Body of pancreas (tissue), 4 donors: Measurements from ENCODE around the gene ATG4D. TPM values are rescaled to one million over a fixed set of nuclear protein-coding genes. Genes with fewer than 3 reads are reported as not detected.
A peak's percentile ranks its signal among the peaks of the same experiment; 100 is the strongest.
"Not testable (repeated sequence)": the region's sequence is repeated elsewhere in the genome, so short reads cannot be mapped to it uniquely, and the experiment has no call there.

Experiments used
- ATAC-seq: fragments of 150-250 bp; one replicate; pipeline ENCODE4 v1.9.1; 2016
- DNase-seq, 4 donors: peaks; one replicate each; pipeline ENCODE4 v3.0.0-alpha.2; 2019
- H3K27ac ChIP-seq, 4 donors: fragments of 200-600 bp; sonication (generic); 1 replicate in 3 of 4; 2 replicates in 1 of 4; pipeline versions ENCODE4 v1.5.1 to v1.6.1; 2016 to 2019; ENCODE audit warnings: mild to moderate bottlenecking in 1 of 4, mixed read lengths in 1 of 4, moderate library complexity in 1 of 4
- H3K27me3 ChIP-seq, 2 donors: fragments of 200-600 bp; sonication (generic); one replicate each; pipeline ENCODE4 v1.6.0; 2016; ENCODE audit warnings: mild to moderate bottlenecking in 1 of 2
- H3K36me3 ChIP-seq, 2 donors: fragments of 200-600 bp; sonication (generic); replicated peaks in 1 of 2; 2 replicates each; pipeline ENCODE4 v1.5.1; 2016; ENCODE audit warnings: low read depth in 2 of 2; ENCODE audit not compliant: insufficient read depth in 1 of 2
- H3K4me1 ChIP-seq: fragments of 200-600 bp; sonication (generic); one replicate; pipeline ENCODE4 v1.6.0; 2016
- H3K4me3 ChIP-seq, 2 donors: fragments of 200-600 bp; sonication (generic); 1 replicate in 1 of 2; 2 replicates in 1 of 2; pipeline ENCODE4 v1.5.1; 2016 to 2019
- H3K9me3 ChIP-seq, 3 donors: fragments of 200-600 bp; sonication (generic); 1 replicate in 2 of 3; 2 replicates in 1 of 3; pipeline ENCODE4 v1.5.1; 2016
- POLR2A ChIP-seq, 3 donors: fragments of 450-650 bp; IDR thresholded peaks; one replicate each; pipeline ENCODE4 v1.6.1; 2016; ENCODE audit warnings: antibody characterized with exemption in 3 of 3, mild to moderate bottlenecking in 2 of 3
- WGBS, 2 donors: methylation state at CpG; one replicate each; pipeline ENCODE4 v1.1.5; 2017; 5-methylcytosine and 5-hydroxymethylcytosine counted together
- intact Hi-C: fragments of 100-400 bp; cut with DNase I; formaldehyde crosslinking; loops from one replicate; pipeline ENCODE4 v1.15.1; 2023
- total RNA-seq, 2 donors: library from RNA; depleted of rRNA; stranded (reverse); fragments of >200 nt; gene quantifications; one replicate each; pipeline ENCODE4 v1.1.0, GENCODE V29; 2016
- TF ChIP-seq, protein P1 (sequence below), 7 experiments: fragments of 450-650 bp in 4 of 7; fragments of 200-600 bp in 3 of 7; sonication (generic) in 3 of 7; IDR thresholded peaks; one replicate each; pipeline ENCODE4 v1.5.1; 2016 to 2019; ENCODE audit warnings: antibody characterized with exemption in 7 of 7

ATG4D gene
- total RNA-seq, 2 donors from 2014 or later = 20.4 to 23.3 TPM

DNA sequence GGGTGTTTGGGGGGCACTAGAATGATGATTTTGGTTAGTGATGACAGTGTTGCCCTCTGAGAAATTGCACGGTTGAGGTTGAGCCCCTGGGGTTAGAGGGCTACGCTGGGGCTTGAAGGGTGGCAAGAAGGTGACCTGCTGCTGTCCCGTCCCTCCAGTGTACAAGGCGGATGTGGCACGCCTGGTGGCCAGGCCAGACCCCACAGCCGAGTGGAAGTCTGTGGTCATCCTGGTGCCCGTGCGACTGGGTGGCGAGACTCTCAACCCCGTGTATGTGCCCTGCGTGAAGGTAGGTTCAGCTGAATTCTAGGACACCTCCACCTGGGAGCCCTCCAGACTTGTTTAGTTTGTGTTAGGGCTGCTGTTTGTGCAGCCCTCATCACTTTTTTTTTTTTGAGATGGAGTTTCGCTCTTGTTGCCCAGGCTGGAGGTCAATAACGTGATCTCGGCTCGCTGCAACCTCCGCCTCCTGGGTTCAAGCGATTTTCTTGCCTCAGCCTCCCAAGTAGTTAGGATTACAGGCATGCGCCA, 5.1 kb downstream of the ATG4D start:
- TF ChIP-seq, protein P1, sequence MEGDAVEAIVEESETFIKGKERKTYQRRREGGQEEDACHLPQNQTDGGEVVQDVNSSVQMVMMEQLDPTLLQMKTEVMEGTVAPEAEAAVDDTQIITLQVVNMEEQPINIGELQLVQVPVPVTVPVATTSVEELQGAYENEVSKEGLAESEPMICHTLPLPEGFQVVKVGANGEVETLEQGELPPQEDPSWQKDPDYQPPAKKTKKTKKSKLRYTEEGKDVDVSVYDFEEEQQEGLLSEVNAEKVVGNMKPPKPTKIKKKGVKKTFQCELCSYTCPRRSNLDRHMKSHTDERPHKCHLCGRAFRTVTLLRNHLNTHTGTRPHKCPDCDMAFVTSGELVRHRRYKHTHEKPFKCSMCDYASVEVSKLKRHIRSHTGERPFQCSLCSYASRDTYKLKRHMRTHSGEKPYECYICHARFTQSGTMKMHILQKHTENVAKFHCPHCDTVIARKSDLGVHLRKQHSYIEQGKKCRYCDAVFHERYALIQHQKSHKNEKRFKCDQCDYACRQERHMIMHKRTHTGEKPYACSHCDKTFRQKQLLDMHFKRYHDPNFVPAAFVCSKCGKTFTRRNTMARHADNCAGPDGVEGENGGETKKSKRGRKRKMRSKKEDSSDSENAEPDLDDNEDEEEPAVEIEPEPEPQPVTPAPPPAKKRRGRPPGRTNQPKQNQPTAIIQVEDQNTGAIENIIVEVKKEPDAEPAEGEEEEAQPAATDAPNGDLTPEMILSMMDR (IDR thresholded peaks at IDR 0.05) = no peak
- no peak for TF ChIP-seq POLR2A (IDR thresholded peaks at IDR 0.05)
- ATAC-seq (no peak), DNase-seq (no peak)
- H3K9me3 ChIP-seq = no peaks in the 10 kb centered on the region
- H3K4me3 ChIP-seq = no peak overlapping the region
- H3K36me3 ChIP-seq = peaks cover 0 to 23% of the 10 kb centered on the region in 2 donors
- no peaks in the 10 kb centered on the region for H3K27me3 ChIP-seq
- WGBS, 2 donors = 92 to 93% methylated on average over 14 to 17 of the region's 18 CpGs
- H3K4me1 ChIP-seq = peaks cover 19% of the 10 kb centered on the region
- H3K27ac ChIP-seq = no peak overlapping the region
- intact Hi-C loops = no loop called here

DNA sequence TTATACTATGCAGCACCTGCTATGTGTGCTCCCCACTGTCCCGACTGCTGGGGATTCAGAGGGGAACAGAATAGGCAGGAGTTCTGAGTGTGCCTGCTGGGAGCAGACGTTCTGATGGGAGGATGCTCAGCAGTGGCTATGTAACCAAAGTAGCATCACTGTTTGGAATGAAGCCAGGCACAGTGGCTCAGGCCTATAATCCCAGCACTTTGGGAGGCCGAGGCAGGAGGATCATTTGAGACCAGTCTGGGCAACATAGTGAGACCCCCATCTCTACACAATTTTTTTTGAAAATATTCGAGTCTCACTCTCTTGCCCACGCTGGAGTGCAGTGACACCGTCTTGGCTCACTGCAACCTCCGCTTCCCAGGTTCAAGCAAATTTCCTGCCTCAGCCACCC, 6.0 kb downstream of the ATG4D start:
- no peak overlapping the region for H3K27ac ChIP-seq
- 91 to 100% methylated on average over 6 to 7 of the region's 7 CpGs for WGBS, 2 donors
- H3K27me3 ChIP-seq = no peaks in the 10 kb centered on the region
- DNase-seq (no peak), ATAC-seq (no peak)
- intact Hi-C loops = no loop called here
- peaks cover 0 to 23% of the 10 kb centered on the region in 2 donors for H3K36me3 ChIP-seq
- H3K9me3 ChIP-seq = no peaks in the 10 kb centered on the region
- peaks cover 12% of the 10 kb centered on the region for H3K4me1 ChIP-seq
- no peak for TF ChIP-seq POLR2A (IDR thresholded peaks at IDR 0.05)
- TF ChIP-seq, protein P1 (IDR thresholded peaks at IDR 0.05) = no peak
- no peak overlapping the region for H3K4me3 ChIP-seq

DNA sequence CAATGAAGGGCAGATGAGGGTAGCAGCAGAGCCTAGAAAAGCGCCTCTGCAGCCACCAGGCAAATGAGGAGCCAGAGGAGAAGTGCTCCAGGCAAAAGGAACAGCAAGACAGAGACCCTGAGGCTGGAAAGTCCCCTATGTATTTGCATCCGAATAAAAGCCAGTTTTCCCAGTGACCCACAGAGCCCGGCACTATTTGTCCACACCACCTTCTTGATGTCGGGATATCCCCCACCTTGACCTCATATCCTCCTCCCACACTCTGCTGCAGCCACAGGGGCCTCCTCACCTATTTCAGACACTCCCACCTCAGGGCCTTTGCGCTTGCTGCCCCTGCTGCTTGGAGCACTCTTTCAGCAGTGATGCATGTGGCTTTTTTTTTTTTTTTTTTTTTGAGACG, 6.6 kb downstream of the ATG4D start:
- no peak for TF ChIP-seq POLR2A (IDR thresholded peaks at IDR 0.05)
- TF ChIP-seq, protein P1 (IDR thresholded peaks at IDR 0.05) = no peak
- Histone ChIP-seq H3K4me3 (no peak overlapping the region), H3K27ac (no peak overlapping the region), H3K36me3 (peaks cover 0 to 23% of the 10 kb centered on the region in 2 donors), H3K9me3 (no peaks in the 10 kb centered on the region), H3K4me1 (peaks cover 6% of the 10 kb centered on the region), H3K27me3 (no peaks in the 10 kb centered on the region)
- WGBS, 2 donors = 78 to 92% methylated on average over 6 of the region's 6 CpGs
- ATAC-seq = no peak
- intact Hi-C loops = no loop called here
- no peak for DNase-seq

DNA sequence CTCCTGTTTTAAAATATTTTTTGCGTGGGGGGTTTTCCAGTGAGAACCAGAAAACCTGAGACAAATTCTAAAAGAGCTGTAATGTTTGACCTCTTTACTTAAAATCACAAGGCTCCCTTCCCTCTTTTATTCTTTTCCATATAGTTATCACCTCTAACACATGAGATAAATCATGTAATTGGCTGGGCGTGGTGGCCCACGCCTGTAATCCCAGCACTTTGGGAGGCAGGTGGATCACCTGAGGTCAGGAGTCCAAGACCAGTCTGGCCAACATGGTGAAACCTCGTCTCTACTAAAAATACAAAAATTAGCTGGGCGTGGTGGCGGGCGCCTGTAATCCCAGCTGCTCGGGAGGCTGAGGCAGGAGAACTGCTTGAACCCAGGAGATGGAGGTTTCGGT, 7.3 kb downstream of the ATG4D start:
- H3K36me3 ChIP-seq = peaks cover 0 to 25% of the 10 kb centered on the region in 2 donors
- H3K4me1 ChIP-seq, intact Hi-C loops, H3K4me3 ChIP-seq, H3K27ac ChIP-seq, H3K27me3 ChIP-seq, DNase-seq, H3K9me3 ChIP-seq, ATAC-seq: not testable (repeated sequence)
- WGBS, 2 donors = 88 to 93% methylated on average over 6 to 9 of the region's 9 CpGs

DNA sequence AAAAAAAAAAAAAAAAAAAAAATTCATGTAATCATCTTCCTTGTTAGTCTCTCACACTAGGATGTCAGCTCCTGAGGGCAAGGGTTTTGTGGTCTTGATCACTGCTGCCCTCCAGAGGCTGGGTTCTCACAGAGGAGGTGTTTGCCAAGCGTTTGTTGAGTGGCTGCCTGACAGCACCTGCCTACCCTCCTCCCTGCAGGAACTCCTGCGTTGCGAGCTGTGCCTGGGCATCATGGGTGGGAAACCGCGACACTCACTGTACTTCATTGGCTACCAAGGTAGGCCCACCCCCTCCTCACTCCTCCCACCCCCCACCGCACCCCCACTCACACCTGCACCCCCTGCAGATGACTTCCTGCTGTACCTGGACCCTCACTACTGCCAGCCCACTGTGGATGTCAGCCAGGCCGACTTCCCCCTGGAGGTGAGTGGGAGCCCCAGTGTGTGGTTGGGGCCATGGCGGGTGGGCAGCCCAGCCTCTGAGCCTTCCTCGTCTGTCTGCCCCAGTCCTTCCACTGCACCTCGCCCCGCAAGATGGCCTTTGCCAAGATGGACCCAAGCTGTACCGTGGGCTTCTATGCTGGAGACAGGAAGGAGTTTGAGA, 8.1 kb downstream of the ATG4D start:
- intact Hi-C loops = no loop called here
- DNase-seq (peak; percentile 40 to 62 (median 56)), ATAC-seq (no peak)
- Histone ChIP-seq H3K27me3 (no peaks in the 10 kb centered on the region), H3K4me3 (no peak overlapping the region), H3K27ac (no peak overlapping the region), H3K36me3 (peaks cover 0 to 23% of the 10 kb centered on the region in 2 donors), H3K9me3 (no peaks in the 10 kb centered on the region), H3K4me1 (no peaks in the 10 kb centered on the region)
- WGBS, 2 donors = 85 to 90% methylated on average over 5 to 12 of the region's 12 CpGs
- TF ChIP-seq, protein P1 (IDR thresholded peaks at IDR 0.05) = peak in 4 of 7 experiments; percentile 28 to 54 (median 42)
- TF ChIP-seq POLR2A (IDR thresholded peaks at IDR 0.05) = no peak
